AG08395 (cell line): Measurements from ENCODE around the gene NHS.
A peak's percentile ranks its signal among the peaks of the same experiment; 100 is the strongest.

Source experiments
- DNase-seq: peaks from one replicate; pipeline ENCODE4 v3.0.0; 2012; ENCODE audit warnings: mixed read lengths, low spot score

Gene NHS

GRCh38 chrX:17674601-17675000 is 299.6 kb downstream of the NHS start:
- no peak for DNase-seq

- no peak for DNase-seq
Measured at GRCh38 chrX:17679261-17679660, 304.3 kb downstream of the NHS start.

- no peak for DNase-seq
Measured at GRCh38 chrX:17679820-17680219, 304.8 kb downstream of the NHS start.

GRCh38 chrX:17680732-17681413 is 305.9 kb downstream of the NHS start:
- DNase-seq = peak; percentile 24

- no peak for DNase-seq
Measured at GRCh38 chrX:17682259-17682658, 307.3 kb downstream of the NHS start.

GRCh38 chrX:17685026-17685425 is 310.0 kb downstream of the NHS start:
- DNase-seq = no peak

GRCh38 chrX:17687648-17688047 is 312.6 kb downstream of the NHS start:
- DNase-seq = no peak

GRCh38 chrX:17689971-17690409 is 315.0 kb downstream of the NHS start:
- DNase-seq = peak; percentile 70

GRCh38 chrX:17692709-17693346 is 317.8 kb downstream of the NHS start:
- peak; percentile 14 for DNase-seq

- peak; percentile 19 for DNase-seq
Measured at GRCh38 chrX:17697191-17697590, 322.2 kb downstream of the NHS start.

GRCh38 chrX:17700976-17701375 is 326.0 kb downstream of the NHS start:
- no peak for DNase-seq

GRCh38 chrX:17703201-17703600 is 328.2 kb downstream of the NHS start:
- no peak for DNase-seq

- no peak for DNase-seq
Measured at GRCh38 chrX:17705211-17705610, 330.2 kb downstream of the NHS start.

- peak; percentile 88 for DNase-seq
Measured at GRCh38 chrX:17706676-17707075, 331.7 kb downstream of the NHS start.

GRCh38 chrX:17707731-17708130 is 332.7 kb downstream of the NHS start:
- DNase-seq = no peak

- DNase-seq = no peak
Measured at GRCh38 chrX:17710871-17711301, 335.9 kb downstream of the NHS start.

- no peak for DNase-seq
Measured at GRCh38 chrX:17713288-17713687, 338.3 kb downstream of the NHS start.

- DNase-seq = no peak
Measured at GRCh38 chrX:17718649-17719165, 343.7 kb downstream of the NHS start.

- DNase-seq = no peak
Measured at GRCh38 chrX:17719711-17720110, 344.7 kb downstream of the NHS start.

- no peak for DNase-seq
Measured at GRCh38 chrX:17721715-17722114, 346.7 kb downstream of the NHS start.

- no peak for DNase-seq
Measured at GRCh38 chrX:17725181-17725580, 350.2 kb downstream of the NHS start.

GRCh38 chrX:17732138-17732783 is 357.3 kb downstream of the NHS start:
- DNase-seq = peak; percentile 6

GRCh38 chrX:17735406-17735805 is 360.4 kb downstream of the NHS start:
- no peak for DNase-seq
